Right lobe of liver (tissue), 6 donors: ENCODE data around the gene CTDSP2. TPM values are rescaled to one million over a fixed set of nuclear protein-coding genes. Genes with fewer than 3 reads are reported as not detected.
"Not testable (repeated sequence)": the region's sequence is repeated elsewhere in the genome, so short reads cannot be mapped to it uniquely, and the experiment has no call there.

ENCODE experiments used
- ATAC-seq, 4 donors: fragments of 200-7000 bp; cut with Tn5 transposase; one replicate each; pipeline ENCODE4 v1.9.1; 2020; ENCODE audit warnings: mild to moderate bottlenecking in 4 of 4, moderate library complexity in 4 of 4
- DNase-seq, 3 donors: peaks; one replicate each; pipeline ENCODE4 v3.0.0-alpha.2; 2020
- H3K27ac ChIP-seq, 3 donors: fragments of 200-600 bp; one replicate each; pipeline ENCODE4 v1.8.0; 2022
- H3K27me3 ChIP-seq, 2 donors: fragments of 200-600 bp; one replicate each; pipeline ENCODE4 v1.8.0; 2022
- H3K36me3 ChIP-seq, 4 donors: fragments of 200-600 bp; sonication (generic) in 1 of 4; one replicate each; pipeline versions ENCODE4 v1.5.1 to v1.8.0; 2017 to 2022; ENCODE audit warnings: control low read depth in 1 of 4
- H3K4me1 ChIP-seq, 4 donors: fragments of 200-600 bp; sonication (generic) in 1 of 4; one replicate each; pipeline versions ENCODE4 v1.5.1 to v1.8.0; 2017 to 2022; ENCODE audit warnings: control low read depth in 1 of 4
- H3K4me3 ChIP-seq, 3 donors: fragments of 200-600 bp; one replicate each; pipeline ENCODE4 v1.8.0; 2022
- H3K9me3 ChIP-seq, 4 donors: fragments of 200-600 bp; sonication (generic) in 1 of 4; one replicate each; pipeline versions ENCODE4 v1.5.1 to v1.8.0; 2017 to 2022; ENCODE audit warnings: control low read depth in 1 of 4
- POLR2A ChIP-seq: fragments of 450-650 bp; IDR thresholded peaks from one replicate; pipeline ENCODE4 v1.6.1; 2017; ENCODE audit warnings: antibody characterized with exemption, mild to moderate bottlenecking
- WGBS: methylation state at CpG from one replicate; pipeline ENCODE4 v1.1.6; 2018; ENCODE audit warnings: low coverage, low lambda C conversion rate; ENCODE audit not compliant: insufficient coverage; ENCODE audit errors: missing lambda C conversion rate; 5-methylcytosine and 5-hydroxymethylcytosine counted together
- intact Hi-C, 2 donors: fragments of 100-400 bp; cut with DNase I; formaldehyde crosslinking; loops; one replicate each; pipeline versions ENCODE4 v1.11.2 to v1.14.1; 2022
- total RNA-seq, 6 experiments: library from RNA; depleted of rRNA in 2 of 6; stranded (reverse); fragments of >200 nt in 2 of 6; fragmentation: NEBNext Ultra II Directional in 3 of 6; extraction: Animal tissue kit (Norgen Biotek cat#: 25700) in 3 of 6; gene quantifications; one replicate each; pipeline versions ENCODE4 v1.1.0 to v1.2.4, GENCODE V29; 2016 to 2023
- TF ChIP-seq, protein P1 (sequence below), 4 donors: fragments of 200-600 bp in 3 of 4; fragments of 450-650 bp in 1 of 4; IDR thresholded peaks; one replicate each; pipeline versions ENCODE4 v1.5.1 to v1.8.0; 2016 to 2022; ENCODE audit warnings: antibody characterized with exemption in 4 of 4, mild to moderate bottlenecking in 2 of 4
- donor health status: DM: no; HTN: yes; CAD: no.
- donor health status: DM: no; HTN: no; CAD: no.
- donor health status: DM: no; HTN: no; CAD: no.
- donor health status: DM: no; HTN: yes; CAD: no.
- donor health status: DM: no; HTN: yes; CAD: no.

The CTDSP2 gene
- total RNA-seq, 6 experiments from 2014 or later: 39.3 to 84.2 (median 64.7) TPM

GRCh38 chr12:57817990-57818331 lies 28.6 kb downstream of the CTDSP2 start:
- H3K4me3 ChIP-seq, H3K9me3 ChIP-seq, DNase-seq, ATAC-seq, H3K27ac ChIP-seq, intact Hi-C loops, H3K27me3 ChIP-seq: not testable (repeated sequence)
- peaks cover 0 to 43% (median 6%) of the 10 kb centered on the region in 4 donors for H3K4me1 ChIP-seq
- 86% methylated on average over 2 of the region's 3 CpGs for WGBS
- H3K36me3 ChIP-seq: peaks cover 0 to 12% (median 11%) of the 10 kb centered on the region in 4 donors

- H3K36me3 ChIP-seq: peaks cover 0 to 7% (median 6%) of the 10 kb centered on the region in 4 donors
- TF ChIP-seq POLR2A: no peak
- TF ChIP-seq, protein P1, sequence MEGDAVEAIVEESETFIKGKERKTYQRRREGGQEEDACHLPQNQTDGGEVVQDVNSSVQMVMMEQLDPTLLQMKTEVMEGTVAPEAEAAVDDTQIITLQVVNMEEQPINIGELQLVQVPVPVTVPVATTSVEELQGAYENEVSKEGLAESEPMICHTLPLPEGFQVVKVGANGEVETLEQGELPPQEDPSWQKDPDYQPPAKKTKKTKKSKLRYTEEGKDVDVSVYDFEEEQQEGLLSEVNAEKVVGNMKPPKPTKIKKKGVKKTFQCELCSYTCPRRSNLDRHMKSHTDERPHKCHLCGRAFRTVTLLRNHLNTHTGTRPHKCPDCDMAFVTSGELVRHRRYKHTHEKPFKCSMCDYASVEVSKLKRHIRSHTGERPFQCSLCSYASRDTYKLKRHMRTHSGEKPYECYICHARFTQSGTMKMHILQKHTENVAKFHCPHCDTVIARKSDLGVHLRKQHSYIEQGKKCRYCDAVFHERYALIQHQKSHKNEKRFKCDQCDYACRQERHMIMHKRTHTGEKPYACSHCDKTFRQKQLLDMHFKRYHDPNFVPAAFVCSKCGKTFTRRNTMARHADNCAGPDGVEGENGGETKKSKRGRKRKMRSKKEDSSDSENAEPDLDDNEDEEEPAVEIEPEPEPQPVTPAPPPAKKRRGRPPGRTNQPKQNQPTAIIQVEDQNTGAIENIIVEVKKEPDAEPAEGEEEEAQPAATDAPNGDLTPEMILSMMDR (IDR thresholded peaks at IDR 0.05): no peak
- intact Hi-C loops: no loop called here
Observed at GRCh38 chr12:57817261-57817989, 29.1 kb downstream of the CTDSP2 start.

GRCh38 chr12:57816855-57817151 lies 29.7 kb downstream of the CTDSP2 start:
- H3K4me1 ChIP-seq: peaks cover 0 to 43% (median 2%) of the 10 kb centered on the region in 4 donors

More at GRCh38 chr12:57817261-57817989, 29.1 kb downstream of the CTDSP2 start:
- ATAC-seq: no peak
- 74% methylated on average over 5 of the region's 8 CpGs for WGBS
- Histone ChIP-seq H3K9me3 (no peaks in the 10 kb centered on the region), H3K27me3 (no peaks in the 10 kb centered on the region), H3K4me3 (no peak overlapping the region), H3K27ac (peak overlapping the region in 1 of 3 donors; percentile 29), H3K4me1 (peaks cover 0 to 43% (median 5%) of the 10 kb centered on the region in 4 donors)
- DNase-seq: no peak

GRCh38 chr12:57816001-57816854 lies 30.3 kb downstream of the CTDSP2 start:
- intact Hi-C loops: no loop called here
- Histone ChIP-seq H3K4me3 (no peak overlapping the region), H3K27me3 (no peaks in the 10 kb centered on the region), H3K36me3 (peaks cover 0 to 5% (median 0%) of the 10 kb centered on the region in 4 donors), H3K27ac (no peak overlapping the region), H3K4me1 (peaks cover 0 to 43% (median 0%) of the 10 kb centered on the region in 4 donors), H3K9me3 (no peaks in the 10 kb centered on the region)
- ATAC-seq (no peak), DNase-seq (no peak)
- no peak for TF ChIP-seq POLR2A
- TF ChIP-seq, protein P1 (IDR thresholded peaks at IDR 0.05): no peak
- WGBS: 17% methylated on average over 1 of the region's 3 CpGs

More at GRCh38 chr12:57816855-57817151, 29.7 kb downstream of the CTDSP2 start:
- ATAC-seq: peak; percentile 19 to 43 (median 26)
- TF ChIP-seq, protein P1 (IDR thresholded peaks at IDR 0.05): no peak
- no peak for TF ChIP-seq POLR2A
- no peaks in the 10 kb centered on the region for H3K9me3 ChIP-seq
- no peak for DNase-seq
- no peak overlapping the region for H3K4me3 ChIP-seq
- intact Hi-C loops: no loop called here
- WGBS: 47% methylated on average over 3 of the region's 5 CpGs
- no peaks in the 10 kb centered on the region for H3K27me3 ChIP-seq
- no peak overlapping the region for H3K27ac ChIP-seq
- H3K36me3 ChIP-seq: peaks cover 0 to under 1% (median under 1%) of the 10 kb centered on the region in 4 donors
